K562 (cell line): ENCODE data around the gene DEDD2. TPM values are rescaled to one million over a fixed set of nuclear protein-coding genes. Genes with fewer than 3 reads are reported as not detected.

Source experiments
- ADNP ChIP-seq: fragments of 200-800 bp; sonication (Bioruptor generic); IDR thresholded peaks from 2 replicates; pipeline ENCODE4 v1.6.1; 2016; ENCODE audit warnings: missing genetic modification characterization, missing compliant biosample characterization
- CBFA2T2 ChIP-seq: fragments of 450-650 bp; conservative IDR thresholded peaks from 2 replicates; pipeline ENCODE4 v1.6.1; 2017; ENCODE audit warnings: mild to moderate bottlenecking
- CBX5 ChIP-seq: IDR thresholded peaks from 2 replicates; pipeline ENCODE4 v1.6.1; 2014; ENCODE audit warnings: low read depth, borderline replicate concordance
- CCNT2 ChIP-seq: IDR thresholded peaks from 2 replicates; pipeline ENCODE4 v1.6.1; 2011; ENCODE audit warnings: borderline replicate concordance, low read depth, mild to moderate bottlenecking, moderate library complexity, mixed read lengths, low read length; ENCODE audit not compliant: insufficient read length; ENCODE audit errors: extremely low read depth
- CHD4 ChIP-seq: fragments of 200-600 bp; sonication (generic); IDR thresholded peaks from 3 replicates; pipeline ENCODE4 v1.6.1; 2012; ENCODE audit warnings: low read depth, mild to moderate bottlenecking, mixed read lengths, low read length, inconsistent platforms; ENCODE audit not compliant: insufficient read depth, insufficient replicate concordance, poor library complexity, severe bottlenecking
- ELF2 ChIP-seq: fragments of 250-450 bp; sonication (Bioruptor Pico); IDR thresholded peaks from 2 replicates; pipeline ENCODE4 v1.5.0; 2021; ENCODE audit warnings: mild to moderate bottlenecking
- FOSL1 ChIP-seq: fragments of 200-800 bp; sonication (Bioruptor generic); conservative IDR thresholded peaks from 2 replicates; pipeline ENCODE4 v1.6.1; 2016; ENCODE audit warnings: missing genetic modification characterization, missing compliant biosample characterization
- GABPA ChIP-seq: fragments of 200-800 bp; sonication (Bioruptor generic); conservative IDR thresholded peaks from 2 replicates; pipeline ENCODE4 v1.6.1; 2016; ENCODE audit warnings: low read depth, missing genetic modification characterization, missing compliant biosample characterization
- GATA2 ChIP-seq: sonication (generic); formaldehyde crosslinking; IDR thresholded peaks from 2 replicates; pipeline ENCODE4 v1.4.0; 2020; ENCODE audit warnings: mild to moderate bottlenecking, missing genetic modification reagents
- HDAC3 ChIP-seq: fragments of 450-650 bp; IDR thresholded peaks from 2 replicates; pipeline ENCODE4 v1.6.1; 2018; ENCODE audit warnings: borderline replicate concordance, mild to moderate bottlenecking, moderate library complexity; ENCODE audit not compliant: partially characterized antibody
- HLTF ChIP-seq: fragments of 450-650 bp; IDR thresholded peaks from 2 replicates; pipeline ENCODE4 v1.6.1; 2016
- PCBP2 ChIP-seq: fragments of 200-400 bp; formaldehyde crosslinking; IDR thresholded peaks from 2 replicates; pipeline ENCODE4 v1.6.1; 2018; ENCODE audit warnings: low read length, low read depth, mild to moderate bottlenecking, moderate library complexity; ENCODE audit not compliant: poor library complexity, severe bottlenecking
- POLR2H ChIP-seq: IDR thresholded peaks from 2 replicates; pipeline ENCODE4 v1.6.1; 2016; ENCODE audit warnings: missing genetic modification characterization, low read depth, mild to moderate bottlenecking, control low read depth, missing compliant biosample characterization, moderate library complexity
- TRIM28 ChIP-seq: fragments of 450-650 bp; IDR thresholded peaks from 2 replicates; pipeline ENCODE4 v1.6.1; 2017
- ZBTB8A ChIP-seq: fragments of 450-650 bp; IDR thresholded peaks from 2 replicates; pipeline ENCODE4 v1.6.1; 2018; ENCODE audit warnings: mild to moderate bottlenecking, moderate library complexity; ENCODE audit not compliant: partially characterized antibody
- ZNF589 ChIP-seq: fragments of 200-800 bp; sonication (Bioruptor generic); IDR thresholded peaks from 2 replicates; pipeline ENCODE4 v1.6.1; 2016; ENCODE audit warnings: low read depth, missing genetic modification characterization, missing compliant biosample characterization
- ZNF696 ChIP-seq: fragments of 250-450 bp; sonication (Bioruptor Pico); conservative IDR thresholded peaks from 2 replicates; pipeline ENCODE4 v1.4.0; 2020; ENCODE audit warnings: mild to moderate bottlenecking, moderate library complexity
- ZNF79 ChIP-seq: fragments of 250-450 bp; sonication (Bioruptor Pico); IDR thresholded peaks from 2 replicates; pipeline ENCODE4 v1.4.0; 2020; ENCODE audit warnings: low read depth, mild to moderate bottlenecking, moderate library complexity
- polyA plus RNA-seq, 8 experiments: library from polyadenylated mRNA; depleted of rRNA in 4 of 8; stranded (reverse) in 5 of 8; unstranded in 3 of 8; fragments of >200 nt; fragmentation: Nextera tagmentation in 2 of 8; fragmentation: Illumina TruSeq in 1 of 8; extraction: Ambion mirVana in 2 of 8; extraction: Trizol in 1 of 8; gene quantifications; 2 replicates each; pipeline versions ENCODE4 v1.2.1 to v1.2.3, GENCODE V29; 2011 to 2014; ENCODE audit warnings: inconsistent platforms in 1 of 8, missing spikeins in 1 of 8
- total RNA-seq, 7 experiments: library from RNA; depleted of rRNA in 6 of 7; stranded (reverse); fragments of >200 nt in 6 of 7; fragmentation: Illumina TruSeq in 2 of 7; extraction: Trizol in 2 of 7; gene quantifications; 2 replicates each; pipeline versions ENCODE4 v1.2.1 to v1.2.3, GENCODE V29; 2011 to 2021; ENCODE audit warnings: low replicate concordance in 1 of 7
- TF ChIP-seq, protein P1 (sequence below): fragments of 250-450 bp; sonication (Bioruptor Pico); IDR thresholded peaks from 2 replicates; pipeline ENCODE4 v1.4.0; 2020
- TF ChIP-seq, protein P2 (sequence below): fragments of 250-450 bp; sonication (Bioruptor Pico); IDR thresholded peaks from 2 replicates; pipeline ENCODE4 v1.8.0; 2021; ENCODE audit warnings: moderate library complexity, mild to moderate bottlenecking, inconsistent platforms
- TF ChIP-seq, protein P3 (sequence below): sonication (generic); formaldehyde crosslinking; IDR thresholded peaks from 2 replicates; pipeline ENCODE4 v1.9.0; 2022; ENCODE audit warnings: mild to moderate bottlenecking, missing genetic modification reagents
- TF ChIP-seq, protein P4 (sequence below): fragments of 450-650 bp; IDR thresholded peaks from 2 replicates; pipeline ENCODE4 v1.6.1; 2016; ENCODE audit warnings: missing biosample characterization, missing genetic modification characterization

Gene DEDD2
- total and polyA plus RNA-seq, 9 of the 15 experiments (the other 6 are each of a cell fraction or from before 2014, with no cell fraction given): 4.3 to 43.0 (median 29.2) TPM

DNA sequence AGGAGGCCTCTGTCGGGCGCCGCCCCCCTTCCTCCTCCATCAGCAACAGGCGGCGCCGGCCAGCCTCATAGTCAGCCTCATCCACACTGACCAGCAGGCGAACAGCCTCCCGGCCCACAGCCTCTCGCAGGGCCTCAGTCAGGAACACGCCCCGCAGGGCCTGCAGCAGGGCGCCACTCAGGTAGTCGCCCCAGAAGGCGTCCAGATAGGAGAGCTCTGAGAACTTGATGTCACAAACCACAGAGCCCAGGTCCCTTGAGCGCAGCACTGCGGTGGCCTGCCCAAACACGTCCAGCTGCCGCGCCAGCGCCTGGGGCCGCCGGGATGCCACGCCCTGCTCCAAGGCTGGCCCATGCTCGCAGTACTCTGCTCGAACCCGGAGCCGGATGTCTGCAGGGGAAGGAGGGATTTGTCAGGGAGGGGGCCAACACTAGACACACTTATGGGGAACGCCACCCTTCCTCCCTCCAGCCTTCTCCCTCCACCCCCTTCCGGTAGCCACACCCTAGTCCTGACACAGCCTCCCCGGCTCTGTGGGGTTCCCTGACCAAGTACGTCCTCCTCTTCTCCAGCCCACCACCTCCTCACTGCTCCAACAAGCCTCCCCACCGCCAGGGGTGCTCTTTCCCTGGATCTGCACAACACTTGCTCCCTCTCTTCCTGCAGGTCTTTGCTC lies 17.9 kb downstream of the DEDD2 start (continued):
- TF ChIP-seq, protein P1, sequence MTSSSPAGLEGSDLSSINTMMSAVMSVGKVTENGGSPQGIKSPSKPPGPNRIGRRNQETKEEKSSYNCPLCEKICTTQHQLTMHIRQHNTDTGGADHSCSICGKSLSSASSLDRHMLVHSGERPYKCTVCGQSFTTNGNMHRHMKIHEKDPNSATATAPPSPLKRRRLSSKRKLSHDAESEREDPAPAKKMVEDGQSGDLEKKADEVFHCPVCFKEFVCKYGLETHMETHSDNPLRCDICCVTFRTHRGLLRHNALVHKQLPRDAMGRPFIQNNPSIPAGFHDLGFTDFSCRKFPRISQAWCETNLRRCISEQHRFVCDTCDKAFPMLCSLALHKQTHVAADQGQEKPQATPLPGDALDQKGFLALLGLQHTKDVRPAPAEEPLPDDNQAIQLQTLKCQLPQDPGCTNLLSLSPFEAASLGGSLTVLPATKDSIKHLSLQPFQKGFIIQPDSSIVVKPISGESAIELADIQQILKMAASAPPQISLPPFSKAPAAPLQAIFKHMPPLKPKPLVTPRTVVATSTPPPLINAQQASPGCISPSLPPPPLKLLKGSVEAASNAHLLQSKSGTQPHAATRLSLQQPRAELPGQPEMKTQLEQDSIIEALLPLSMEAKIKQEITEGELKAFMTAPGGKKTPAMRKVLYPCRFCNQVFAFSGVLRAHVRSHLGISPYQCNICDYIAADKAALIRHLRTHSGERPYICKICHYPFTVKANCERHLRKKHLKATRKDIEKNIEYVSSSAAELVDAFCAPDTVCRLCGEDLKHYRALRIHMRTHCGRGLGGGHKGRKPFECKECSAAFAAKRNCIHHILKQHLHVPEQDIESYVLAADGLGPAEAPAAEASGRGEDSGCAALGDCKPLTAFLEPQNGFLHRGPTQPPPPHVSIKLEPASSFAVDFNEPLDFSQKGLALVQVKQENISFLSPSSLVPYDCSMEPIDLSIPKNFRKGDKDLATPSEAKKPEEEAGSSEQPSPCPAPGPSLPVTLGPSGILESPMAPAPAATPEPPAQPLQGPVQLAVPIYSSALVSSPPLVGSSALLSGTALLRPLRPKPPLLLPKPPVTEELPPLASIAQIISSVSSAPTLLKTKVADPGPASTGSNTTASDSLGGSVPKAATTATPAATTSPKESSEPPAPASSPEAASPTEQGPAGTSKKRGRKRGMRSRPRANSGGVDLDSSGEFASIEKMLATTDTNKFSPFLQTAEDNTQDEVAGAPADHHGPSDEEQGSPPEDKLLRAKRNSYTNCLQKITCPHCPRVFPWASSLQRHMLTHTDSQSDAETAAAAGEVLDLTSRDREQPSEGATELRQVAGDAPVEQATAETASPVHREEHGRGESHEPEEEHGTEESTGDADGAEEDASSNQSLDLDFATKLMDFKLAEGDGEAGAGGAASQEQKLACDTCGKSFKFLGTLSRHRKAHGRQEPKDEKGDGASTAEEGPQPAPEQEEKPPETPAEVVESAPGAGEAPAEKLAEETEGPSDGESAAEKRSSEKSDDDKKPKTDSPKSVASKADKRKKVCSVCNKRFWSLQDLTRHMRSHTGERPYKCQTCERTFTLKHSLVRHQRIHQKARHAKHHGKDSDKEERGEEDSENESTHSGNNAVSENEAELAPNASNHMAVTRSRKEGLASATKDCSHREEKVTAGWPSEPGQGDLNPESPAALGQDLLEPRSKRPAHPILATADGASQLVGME (CRISPR knock-in tag): 0 out of 2 replicates have a peak, but pooled peaks have one; percentile 15
- no peak for TF ChIP-seq TRIM28
- peak; percentile 40 for TF ChIP-seq CCNT2
- TF ChIP-seq ZNF696: no peak
- TF ChIP-seq HDAC3: no peak
- no peak for TF ChIP-seq ZNF589 (CRISPR knock-in tag)
- TF ChIP-seq FOSL1 (tag): no peak; the same call in 1 of the 2 replicates
- TF ChIP-seq ZNF79 (CRISPR knock-in tag): no peak
- TF ChIP-seq GATA2 (CRISPR knock-in tag): no peak
- TF ChIP-seq CHD4: no peak
- TF ChIP-seq ELF2 (CRISPR knock-in tag): no peak
- TF ChIP-seq ZBTB8A: no peak
- peak; percentile 78 for TF ChIP-seq HLTF
- peak; percentile 83 for TF ChIP-seq GABPA (tag)
- TF ChIP-seq, protein P2, sequence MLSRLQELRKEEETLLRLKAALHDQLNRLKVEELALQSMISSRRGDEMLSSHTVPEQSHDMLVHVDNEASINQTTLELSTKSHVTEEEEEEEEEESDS: no peak
- TF ChIP-seq CBX5: 0 out of 2 replicates have a peak, but pooled peaks have one; percentile 10
- TF ChIP-seq CBFA2T2: no peak
- TF ChIP-seq PCBP2: no peak
- TF ChIP-seq POLR2H: no peak
- TF ChIP-seq ADNP (tag): no peak
- TF ChIP-seq, protein P3, sequence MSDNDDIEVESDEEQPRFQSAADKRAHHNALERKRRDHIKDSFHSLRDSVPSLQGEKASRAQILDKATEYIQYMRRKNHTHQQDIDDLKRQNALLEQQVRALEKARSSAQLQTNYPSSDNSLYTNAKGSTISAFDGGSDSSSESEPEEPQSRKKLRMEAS (CRISPR knock-in tag): peak; percentile 53; the same call in 1 of the 2 replicates
- TF ChIP-seq, protein P4, sequence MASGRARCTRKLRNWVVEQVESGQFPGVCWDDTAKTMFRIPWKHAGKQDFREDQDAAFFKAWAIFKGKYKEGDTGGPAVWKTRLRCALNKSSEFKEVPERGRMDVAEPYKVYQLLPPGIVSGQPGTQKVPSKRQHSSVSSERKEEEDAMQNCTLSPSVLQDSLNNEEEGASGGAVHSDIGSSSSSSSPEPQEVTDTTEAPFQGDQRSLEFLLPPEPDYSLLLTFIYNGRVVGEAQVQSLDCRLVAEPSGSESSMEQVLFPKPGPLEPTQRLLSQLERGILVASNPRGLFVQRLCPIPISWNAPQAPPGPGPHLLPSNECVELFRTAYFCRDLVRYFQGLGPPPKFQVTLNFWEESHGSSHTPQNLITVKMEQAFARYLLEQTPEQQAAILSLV (tag): no peak
